Measurements from ENCODE around the gene LAP3. TPM values are rescaled to one million over a fixed set of nuclear protein-coding genes. Genes with fewer than 3 reads are reported as not detected.
A peak's percentile ranks its signal among the peaks of the same experiment; 100 is the strongest.
"Not testable (repeated sequence)": the region's sequence is repeated elsewhere in the genome, so short reads cannot be mapped to it uniquely, and the experiment has no call there.

The LAP3 gene
- total RNA-seq: 100 to 1,000 TPM; 180 to 182 TPM

DNA sequence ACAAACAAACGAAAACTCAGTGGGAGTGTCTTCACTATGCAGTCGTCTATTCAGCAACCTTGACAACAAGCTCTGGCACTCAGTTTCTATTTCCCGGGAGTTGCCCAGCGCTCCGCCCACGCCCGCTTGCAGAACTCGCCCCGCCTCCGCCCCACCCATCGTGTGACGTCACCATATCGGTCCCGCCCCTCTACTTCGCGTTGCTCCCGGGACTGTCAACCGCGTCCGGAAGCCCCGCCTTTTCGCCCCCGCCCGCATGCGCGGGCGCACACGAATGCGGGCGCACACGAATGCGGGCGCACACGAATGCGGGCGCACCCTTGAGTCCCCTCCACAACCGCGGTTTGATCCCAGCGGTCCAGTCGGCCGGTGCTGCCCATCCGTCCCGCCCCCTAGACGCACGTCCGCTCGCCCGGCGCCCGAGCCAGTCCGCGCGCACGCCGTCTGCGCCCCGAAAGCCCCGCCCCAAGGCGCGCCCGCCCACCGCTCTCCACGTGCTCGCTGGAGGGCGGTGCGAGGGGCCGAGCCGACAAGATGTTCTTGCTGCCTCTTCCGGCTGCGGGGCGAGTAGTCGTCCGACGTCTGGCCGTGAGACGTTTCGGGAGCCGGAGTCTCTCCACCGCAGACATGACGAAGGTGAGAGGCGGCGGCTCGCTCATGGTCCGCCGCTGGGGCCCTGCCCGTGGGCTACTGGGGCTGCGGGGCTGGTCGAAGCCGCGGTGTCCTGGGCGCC, at the start of gene LAP3:
TSS of gene LAP3 (plus strand) at position 267 of the 733 bp plus-strand sequence. CDS start at position 535, 268 bp downstream.
- POLR2A ChIA-PET: interaction anchor here (0.6 to 4.6 kb wide), 14 partner anchors 10 to 240 kb away, joined by 3 to 146 read pairs (median 4); partner anchors contain the start of genes DCAF16, MED28, NCAPG and QDPR

DNA sequence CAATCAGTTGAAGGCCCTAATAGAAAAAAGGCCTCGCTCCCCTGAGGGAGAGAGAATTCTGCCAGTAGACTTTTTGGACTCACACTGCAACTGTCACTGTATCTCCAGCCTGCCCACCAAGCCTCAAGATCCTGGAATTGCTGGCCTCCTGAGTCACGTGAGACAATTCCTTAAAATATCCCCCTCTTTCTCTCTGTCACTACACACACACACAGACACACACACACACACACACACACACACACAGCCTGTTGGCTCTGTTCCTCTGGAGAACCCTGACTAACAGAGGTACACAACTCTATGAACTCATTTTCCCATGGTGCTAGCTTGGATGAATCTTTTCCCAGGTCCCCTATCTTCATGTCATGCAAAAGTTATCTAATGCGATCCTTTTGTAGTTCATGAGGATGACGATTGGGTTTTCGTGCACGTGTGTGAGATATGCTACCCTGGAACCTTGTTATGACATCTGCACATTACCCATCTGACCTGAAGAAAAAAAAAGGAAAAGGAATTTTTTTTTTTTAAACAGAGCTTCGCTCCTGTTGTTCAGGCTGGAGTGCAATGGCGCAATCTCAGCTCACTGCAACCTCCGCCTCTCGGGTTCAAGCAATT, 48.3 kb upstream of the LAP3 start:
- POLR2A ChIA-PET: no interaction called here
- CTCF ChIA-PET: no interaction called here

More for the DNA sequence above, at the start of gene LAP3:
- Mint-ChIP-seq H3K4me3 (peak within 1 kb of the TSS; percentile 97), H3K9me3 (no peaks in the 10 kb centered on the region), H3K4me1 (peaks cover 43% of the 10 kb centered on the region), H3K27ac (peak within 1 kb of the TSS; percentile 99), H3K27me3 (no peaks in the 10 kb centered on the region), H3K36me3 (ENCODE audit: low read depth) (peaks cover 44% of the 10 kb centered on the region)
- DNase-seq: peak; percentile 99
- CTCF ChIA-PET: interaction anchor here (0.8 to 4.7 kb wide), 4 partner anchors 28 to 233 kb away, joined by 3 to 37 read pairs (median 10); partner anchors contain the start of genes DCAF16, MED28 and NCAPG

DNA sequence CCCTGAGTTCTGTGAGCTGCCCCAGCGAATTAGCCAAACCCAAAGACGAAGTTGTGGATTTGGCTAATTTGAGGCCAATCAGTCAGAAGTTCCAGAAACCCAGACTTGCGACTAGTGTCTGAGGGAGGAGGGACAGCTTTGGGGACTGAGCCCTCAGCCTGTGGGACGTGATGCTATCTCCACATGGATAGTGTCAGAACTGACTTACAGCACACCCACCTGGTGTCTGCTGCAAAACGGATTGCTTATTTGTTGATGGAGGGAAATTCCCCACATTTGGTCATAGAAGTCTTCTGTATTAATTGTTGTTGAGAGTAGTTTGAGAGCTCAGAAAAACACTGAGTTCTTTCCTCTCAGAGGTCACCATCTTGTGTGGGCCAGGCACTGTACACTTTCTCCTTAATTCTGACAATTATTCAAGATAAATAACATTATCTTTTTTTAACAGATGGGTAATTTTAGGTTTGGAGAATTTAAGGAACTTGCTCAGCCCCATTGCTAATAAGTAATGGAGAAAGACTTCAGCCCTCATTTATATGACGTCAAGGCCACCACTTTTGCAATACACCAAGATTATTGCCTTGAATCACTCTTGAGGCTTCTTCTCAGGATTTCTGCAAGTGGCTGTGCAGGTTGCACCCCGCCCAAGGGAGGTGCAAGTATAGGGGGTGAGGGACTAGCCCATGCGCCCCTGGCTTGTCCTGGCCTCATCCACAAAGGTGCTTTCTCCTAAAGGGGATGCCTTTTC, 45.3 kb upstream of the LAP3 start:
- no peak overlapping the region for H3K27ac Mint-ChIP-seq
- POLR2A ChIA-PET: no interaction called here
- H3K9me3 Mint-ChIP-seq: no peaks in the 10 kb centered on the region
- CTCF ChIA-PET: no interaction called here
- H3K4me3 Mint-ChIP-seq: no peak overlapping the region
- no peaks in the 10 kb centered on the region for H3K36me3 Mint-ChIP-seq (ENCODE audit: low read depth)
- peaks cover 5% of the 10 kb centered on the region for H3K4me1 Mint-ChIP-seq
- DNase-seq: no peak
- H3K27me3 Mint-ChIP-seq: peaks cover 20% of the 10 kb centered on the region

More for the DNA sequence above, 48.3 kb upstream of the LAP3 start:
- no peaks in the 10 kb centered on the region for H3K4me1 Mint-ChIP-seq
- no peak overlapping the region for H3K4me3 Mint-ChIP-seq
- no peak for DNase-seq
- peaks cover 28% of the 10 kb centered on the region for H3K27me3 Mint-ChIP-seq
- no peaks in the 10 kb centered on the region for H3K36me3 Mint-ChIP-seq (ENCODE audit: low read depth)
- no peaks in the 10 kb centered on the region for H3K9me3 Mint-ChIP-seq
- H3K27ac Mint-ChIP-seq: no peak overlapping the region

DNA sequence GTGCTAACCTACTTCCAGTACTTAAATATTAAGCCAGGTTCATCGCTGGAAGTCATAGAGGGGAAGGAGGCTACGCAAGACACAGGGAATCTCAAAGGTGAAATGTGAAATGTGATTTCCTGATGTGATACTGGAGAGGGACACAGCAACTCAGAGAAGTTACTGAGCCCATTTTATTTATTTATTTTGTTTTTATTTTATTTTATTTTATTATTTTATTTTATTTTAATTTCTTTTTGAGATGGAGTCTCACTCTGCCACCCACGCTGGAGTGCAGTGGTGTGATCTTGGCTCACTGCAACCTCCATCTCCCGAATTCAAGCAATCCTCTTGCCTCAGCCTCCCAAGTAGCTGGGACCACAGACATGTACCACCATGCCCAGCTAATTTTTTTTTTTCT, 42.3 kb upstream of the LAP3 start:
- no peak for DNase-seq
- H3K27me3 Mint-ChIP-seq: peaks cover 5% of the 10 kb centered on the region
- ChIA-PET CTCF (interaction anchor here (1.4 to 2.6 kb wide), 3 partner anchors 9 to 104 kb away, joined by 4 to 17 read pairs (median 5); no protein-coding TSS in a partner anchor), POLR2A (no interaction called here)
- H3K4me3 Mint-ChIP-seq: no peak overlapping the region
- no peaks in the 10 kb centered on the region for H3K9me3 Mint-ChIP-seq
- H3K36me3 Mint-ChIP-seq (ENCODE audit: low read depth): no peaks in the 10 kb centered on the region
- H3K27ac Mint-ChIP-seq: no peak overlapping the region
- peaks cover 5% of the 10 kb centered on the region for H3K4me1 Mint-ChIP-seq

GRCh38 chr4:17535242-17535641, 41.8 kb upstream of the LAP3 start:
- Mint-ChIP-seq H3K4me3 (no peak overlapping the region), H3K36me3 (ENCODE audit: low read depth) (no peaks in the 10 kb centered on the region), H3K27me3 (peaks cover 6% of the 10 kb centered on the region), H3K27ac (no peak overlapping the region), H3K4me1 (peaks cover 5% of the 10 kb centered on the region), H3K9me3 (no peaks in the 10 kb centered on the region)
- POLR2A ChIA-PET: no interaction called here
- DNase-seq: no peak
- CTCF ChIA-PET: interaction anchor here (1.4 to 2.6 kb wide), 3 partner anchors 10 to 103 kb away, joined by 4 to 17 read pairs (median 5); no protein-coding TSS in a partner anchor

GRCh38 chr4:17535906-17536305, 41.1 kb upstream of the LAP3 start:
- DNase-seq: no peak
- no peak overlapping the region for H3K4me3 Mint-ChIP-seq
- peaks cover 5% of the 10 kb centered on the region for H3K4me1 Mint-ChIP-seq
- POLR2A ChIA-PET: no interaction called here
- H3K9me3 Mint-ChIP-seq: no peaks in the 10 kb centered on the region
- H3K36me3 Mint-ChIP-seq (ENCODE audit: low read depth): no peaks in the 10 kb centered on the region
- CTCF ChIA-PET: interaction anchor here (1.4 to 2.6 kb wide), 3 partner anchors 11 to 102 kb away, joined by 4 to 17 read pairs (median 5); no protein-coding TSS in a partner anchor
- peaks cover 6% of the 10 kb centered on the region for H3K27me3 Mint-ChIP-seq
- H3K27ac Mint-ChIP-seq: no peak overlapping the region

- H3K4me3 Mint-ChIP-seq; DNase-seq; POLR2A ChIA-PET; H3K9me3 Mint-ChIP-seq; H3K36me3 Mint-ChIP-seq (ENCODE audit: low read depth); H3K4me1 Mint-ChIP-seq; H3K27ac Mint-ChIP-seq; H3K27me3 Mint-ChIP-seq: not testable (repeated sequence)
- CTCF ChIA-PET: interaction anchor here (2.6 kb wide), 1 partner anchor 12 kb away, joined by 17 read pairs; no protein-coding TSS in a partner anchor
Observed at GRCh38 chr4:17537060-17537459, 39.9 kb upstream of the LAP3 start.

DNA sequence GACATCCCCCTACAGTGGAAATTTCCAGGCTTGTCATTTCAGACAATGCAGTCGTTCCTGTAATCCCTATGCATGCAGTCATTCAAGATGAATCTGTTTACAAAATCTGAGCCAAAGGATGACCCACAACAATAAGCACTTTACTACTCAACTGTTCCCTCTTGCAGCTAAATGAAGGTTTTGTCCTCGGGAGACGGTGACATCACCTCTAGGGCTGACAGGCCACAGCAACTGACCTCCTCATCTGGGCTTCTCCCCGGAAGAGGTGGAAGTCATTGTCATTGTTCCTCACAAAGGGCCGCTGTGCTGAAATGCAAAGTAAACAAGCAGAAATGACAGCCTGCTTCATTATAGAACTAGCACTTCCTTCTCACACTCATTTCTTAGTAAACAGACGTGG, 32.8 kb upstream of the LAP3 start:
- Mint-ChIP-seq H3K9me3 (no peaks in the 10 kb centered on the region), H3K4me1 (peaks cover 4% of the 10 kb centered on the region), H3K36me3 (ENCODE audit: low read depth) (no peaks in the 10 kb centered on the region), H3K27ac (no peak overlapping the region), H3K4me3 (no peak overlapping the region), H3K27me3 (peaks cover 26% of the 10 kb centered on the region)
- ChIA-PET CTCF (interaction anchor here (1.0 kb wide), 1 partner anchor 48 kb away, joined by 5 read pairs; no protein-coding TSS in a partner anchor), POLR2A (no interaction called here)
- no peak for DNase-seq

- CTCF ChIA-PET: interaction anchor here (1.0 to 1.4 kb wide), 3 partner anchors 33 to 264 kb away, joined by 3 to 5 read pairs (median 5); no protein-coding TSS in a partner anchor
- Mint-ChIP-seq H3K36me3 (ENCODE audit: low read depth) (no peaks in the 10 kb centered on the region), H3K9me3 (no peaks in the 10 kb centered on the region), H3K4me1 (peaks cover 4% of the 10 kb centered on the region), H3K4me3 (no peak overlapping the region), H3K27me3 (peaks cover 26% of the 10 kb centered on the region), H3K27ac (no peak overlapping the region)
- POLR2A ChIA-PET: interaction anchor here (1.0 kb wide), 1 partner anchor 263 kb away, joined by 3 read pairs; no protein-coding TSS in a partner anchor
- no peak for DNase-seq
Observed at GRCh38 chr4:17544831-17545234, 32.2 kb upstream of the LAP3 start.

DNA sequence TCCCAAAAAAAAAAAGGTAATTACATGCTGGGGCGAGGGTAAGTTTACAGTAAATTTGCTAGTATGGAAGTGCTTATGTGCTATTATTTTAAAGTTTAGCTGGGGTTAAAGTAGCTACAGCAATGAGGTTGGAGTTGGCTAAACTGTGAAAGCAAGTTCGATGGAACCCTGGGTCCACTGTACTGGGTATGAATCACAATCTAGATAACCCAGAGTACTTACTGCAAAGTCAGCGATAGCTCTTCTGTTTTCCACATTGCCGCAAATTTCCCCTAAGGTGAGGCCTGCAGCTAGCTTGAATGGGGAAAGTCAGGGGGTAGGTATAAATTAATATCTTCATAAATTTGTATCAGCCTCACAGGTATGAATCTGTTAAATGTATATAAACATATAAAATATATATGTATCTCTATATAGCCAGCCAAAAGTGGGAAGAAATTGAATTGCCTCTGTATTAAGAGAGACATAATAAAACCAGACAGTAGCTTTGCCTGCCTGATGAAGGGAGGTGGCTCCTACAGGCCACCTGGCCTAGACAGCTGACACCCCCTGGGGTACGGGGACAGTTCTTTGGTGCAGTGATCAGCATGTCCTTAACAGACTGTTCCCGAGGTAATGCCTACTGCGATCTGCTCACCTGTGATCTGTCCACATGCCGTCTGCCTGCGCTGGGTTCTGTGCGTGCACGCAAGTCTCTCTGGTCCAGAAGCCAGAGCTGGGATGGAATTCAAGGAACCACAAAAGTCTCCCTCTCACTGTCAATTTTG, 31.4 kb upstream of the LAP3 start:
- no peak overlapping the region for H3K4me3 Mint-ChIP-seq
- H3K9me3 Mint-ChIP-seq: no peaks in the 10 kb centered on the region
- H3K27me3 Mint-ChIP-seq: peaks cover 24% of the 10 kb centered on the region
- H3K36me3 Mint-ChIP-seq (ENCODE audit: low read depth): no peaks in the 10 kb centered on the region
- ChIA-PET POLR2A (interaction anchor here (0.8 to 1.0 kb wide), 2 partner anchors 31 to 262 kb away, joined by 3 to 4 read pairs; partner anchors contain the start of gene LAP3), CTCF (interaction anchor here (1.0 to 1.4 kb wide), 3 partner anchors 32 to 263 kb away, joined by 3 to 5 read pairs (median 5); no protein-coding TSS in a partner anchor)
- H3K4me1 Mint-ChIP-seq: peaks cover 7% of the 10 kb centered on the region
- DNase-seq: no peak
- H3K27ac Mint-ChIP-seq: no peak overlapping the region

GRCh38 chr4:17546222-17546621, 30.8 kb upstream of the LAP3 start:
- Mint-ChIP-seq H3K27me3 (peaks cover 21% of the 10 kb centered on the region), H3K9me3 (no peaks in the 10 kb centered on the region), H3K27ac (no peak overlapping the region), H3K36me3 (ENCODE audit: low read depth) (no peaks in the 10 kb centered on the region), H3K4me1 (peaks cover 7% of the 10 kb centered on the region), H3K4me3 (no peak overlapping the region)
- DNase-seq: no peak
- POLR2A ChIA-PET: no interaction called here
- CTCF ChIA-PET: interaction anchor here (1.2 to 3.8 kb wide), 2 partner anchors 92 to 263 kb away, joined by 3 to 44 read pairs; partner anchors contain the start of genes DCAF16 and NCAPG

DNA sequence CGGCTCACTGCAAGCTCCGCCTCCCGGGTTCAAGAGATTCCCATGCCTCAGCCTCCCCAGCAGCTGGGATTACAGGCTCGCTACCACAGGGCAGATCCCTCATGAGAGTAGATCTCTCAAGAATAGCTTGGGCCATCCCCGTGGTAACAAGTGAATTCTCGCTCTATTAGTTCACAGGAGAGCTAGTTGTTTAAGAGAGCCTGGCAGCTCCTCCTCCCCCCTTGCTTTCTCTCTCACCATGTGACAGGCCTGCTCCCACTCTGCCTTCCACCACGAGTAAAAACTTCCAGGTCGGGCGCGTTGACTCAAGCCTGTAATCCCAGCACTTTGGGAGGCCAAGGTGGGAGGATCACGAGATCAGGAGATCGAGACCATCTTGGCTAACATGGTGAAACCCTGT, 30.3 kb upstream of the LAP3 start:
- CTCF ChIA-PET: interaction anchor here (0.6 to 3.8 kb wide), 4 partner anchors 90 to 263 kb away, joined by 3 to 44 read pairs (median 5); partner anchors contain the start of genes DCAF16 and NCAPG
- no peaks in the 10 kb centered on the region for H3K36me3 Mint-ChIP-seq (ENCODE audit: low read depth)
- no peak overlapping the region for H3K4me3 Mint-ChIP-seq
- H3K27me3 Mint-ChIP-seq: peaks cover 19% of the 10 kb centered on the region
- no peaks in the 10 kb centered on the region for H3K9me3 Mint-ChIP-seq
- POLR2A ChIA-PET: no interaction called here
- H3K27ac Mint-ChIP-seq: no peak overlapping the region
- H3K4me1 Mint-ChIP-seq: peaks cover 7% of the 10 kb centered on the region
- DNase-seq: no peak
